Activated CD4-positive, alpha-beta memory T cell treated with anti-CD3 and anti-CD28 coated beads for 36 hours (primary cell): ENCODE measurements around the gene INSIG1. TPM values are rescaled to one million over a fixed set of nuclear protein-coding genes. Genes with fewer than 3 reads are reported as not detected.

ENCODE experiments used
- CTCF ChIA-PET: fragments of 350-600 bp; sonication (Branson Sonifier 250); formaldehyde crosslinking; loops from one replicate; lab custom pipeline; 2021; ENCODE audit warnings: antibody characterized with exemption, inconsistent platforms; lab: Charles Lee
- POLR2A ChIA-PET: fragments of 350-600 bp; sonication (Branson Sonifier 250); formaldehyde crosslinking; loops from one replicate; lab custom pipeline; 2021; ENCODE audit warnings: antibody characterized with exemption; lab: Charles Lee
- DNase-seq: peaks from one replicate; pipeline ENCODE4 v3.0.0-alpha.2; 2020
- H3K27ac Mint-ChIP-seq: one replicate; pipeline ENCODE4 v1.8.0; 2021; ENCODE audit warnings: mixed read lengths
- H3K27me3 Mint-ChIP-seq: one replicate; pipeline ENCODE4 v1.8.0; 2021; ENCODE audit warnings: mixed read lengths
- H3K36me3 Mint-ChIP-seq: one replicate; pipeline ENCODE4 v1.8.0; 2021; ENCODE audit warnings: mixed read lengths
- H3K4me1 Mint-ChIP-seq: one replicate; pipeline ENCODE4 v1.8.0; 2021; ENCODE audit warnings: low read depth, mixed read lengths
- H3K4me3 Mint-ChIP-seq: one replicate; pipeline ENCODE4 v1.8.0; 2021; ENCODE audit warnings: mild to moderate bottlenecking, mixed read lengths
- H3K9me3 Mint-ChIP-seq: one replicate; pipeline ENCODE4 v1.8.0; 2021; ENCODE audit warnings: mixed read lengths
- intact Hi-C: fragments of 100-400 bp; cut with micrococcal nuclease; formaldehyde crosslinking; loops from one replicate; pipeline ENCODE4 v1.15.1; 2023
- total RNA-seq, 2 experiments: library from RNA; stranded (reverse); gene quantifications; one replicate each; pipeline ENCODE4 v1.2.3, GENCODE V29; 2021

Gene INSIG1
- total RNA-seq, 2 experiments from 2014 or later = 94.9 to 96.9 TPM

DNA sequence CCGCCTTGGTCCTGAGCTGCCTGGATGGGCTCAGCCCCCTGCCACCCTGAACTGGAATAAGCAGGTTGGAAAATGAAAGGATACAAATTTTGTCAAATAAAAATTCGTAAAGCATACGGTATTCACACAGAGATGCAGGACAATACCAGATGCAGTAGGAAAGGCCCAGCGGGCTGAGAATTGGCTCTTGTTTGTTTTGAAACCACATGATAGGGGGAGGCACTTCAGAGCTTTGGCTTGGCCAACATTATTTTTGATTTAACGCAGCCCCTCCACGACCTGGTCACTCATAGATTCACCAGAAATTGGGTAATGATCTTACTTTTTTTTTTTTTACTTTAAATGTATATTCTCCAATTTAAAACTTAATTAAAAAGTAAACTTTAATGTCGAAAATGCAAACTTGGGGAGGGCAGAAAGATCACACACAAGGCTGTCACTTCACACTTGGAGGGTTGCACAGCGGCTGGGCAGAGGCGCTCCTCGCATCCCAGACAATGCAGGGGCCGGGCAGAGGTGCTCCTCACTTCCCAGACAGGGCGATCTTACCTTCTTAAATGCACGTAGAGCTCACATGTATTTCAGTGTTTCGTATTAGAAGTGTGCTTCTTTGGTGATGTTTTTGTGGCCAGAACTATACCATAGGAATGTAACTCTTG, 17.8 kb upstream of the INSIG1 start:
- no peak overlapping the region for H3K27ac Mint-ChIP-seq
- ChIA-PET POLR2A (interaction anchor here (0.8 kb wide), 1 partner anchor 18 kb away, joined by 4 read pairs; the partner anchor contains the start of gene INSIG1), CTCF (no interaction called here)
- H3K9me3 Mint-ChIP-seq = no peaks in the 10 kb centered on the region
- peaks cover 42% of the 10 kb centered on the region for H3K4me1 Mint-ChIP-seq
- H3K27me3 Mint-ChIP-seq = peaks cover 33% of the 10 kb centered on the region
- intact Hi-C loops = loop anchor here (5.0 kb wide), 2 partner anchors 43 to 62 kb away; no protein-coding TSS in a partner anchor
- DNase-seq = no peak
- H3K4me3 Mint-ChIP-seq = no peak overlapping the region
- no peaks in the 10 kb centered on the region for H3K36me3 Mint-ChIP-seq

- Mint-ChIP-seq H3K9me3 (no peaks in the 10 kb centered on the region), H3K36me3 (no peaks in the 10 kb centered on the region), H3K4me1 (peaks cover 45% of the 10 kb centered on the region), H3K27ac (no peak overlapping the region), H3K4me3 (no peak overlapping the region), H3K27me3 (peaks cover 31% of the 10 kb centered on the region)
- intact Hi-C loops = loop anchor here (5.0 kb wide), 1 partner anchor 62 kb away; no protein-coding TSS in a partner anchor
- DNase-seq = peak; percentile 50
- CTCF ChIA-PET = no interaction called here
- POLR2A ChIA-PET = interaction anchor here (0.8 kb wide), 1 partner anchor 17 kb away, joined by 4 read pairs; the partner anchor contains the start of gene INSIG1
Measured at GRCh38 chr7:155280446-155281397, 17.0 kb upstream of the INSIG1 start.

GRCh38 chr7:155281398-155281969, 16.2 kb upstream of the INSIG1 start:
- Mint-ChIP-seq H3K9me3 (no peaks in the 10 kb centered on the region), H3K4me1 (peaks cover 52% of the 10 kb centered on the region), H3K27ac (no peak overlapping the region), H3K27me3 (peaks cover 30% of the 10 kb centered on the region), H3K4me3 (no peak overlapping the region), H3K36me3 (no peaks in the 10 kb centered on the region)
- no peak for DNase-seq
- ChIA-PET POLR2A (no interaction called here), CTCF (interaction anchor here (1.4 kb wide), 2 partner anchors 64 to 354 kb away, joined by 4 to 5 read pairs; no protein-coding TSS in a partner anchor)
- intact Hi-C loops = loop anchor here (5.0 kb wide), 1 partner anchor 61 kb away; no protein-coding TSS in a partner anchor

DNA sequence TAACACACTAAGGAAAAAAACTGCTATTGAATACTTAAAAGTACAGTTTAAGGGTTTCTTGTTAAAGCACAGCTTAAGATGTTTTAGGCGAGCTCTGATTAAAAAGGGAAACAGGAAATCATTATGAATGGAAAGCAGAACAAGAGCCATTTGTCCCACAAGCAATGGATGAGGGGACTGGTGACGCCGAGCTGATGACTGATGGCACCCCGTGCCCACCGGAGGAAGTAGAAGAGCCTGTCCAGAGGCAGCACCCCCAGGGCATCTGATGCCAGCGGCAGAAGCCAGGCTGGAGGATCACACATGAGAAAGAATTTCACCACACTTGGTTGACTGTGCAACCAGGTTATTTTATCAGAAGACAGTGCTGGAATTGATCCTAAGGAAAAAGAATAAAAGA, 15.0 kb upstream of the INSIG1 start:
- POLR2A ChIA-PET = interaction anchor here (0.6 to 2.1 kb wide), 3 partner anchors 15 to 91 kb away, joined by 3 to 7 read pairs (median 6); partner anchors contain the start of gene INSIG1
- H3K4me1 Mint-ChIP-seq = peaks cover 53% of the 10 kb centered on the region
- H3K4me3 Mint-ChIP-seq = no peak overlapping the region

GRCh38 chr7:155283565-155284194, 14.0 kb upstream of the INSIG1 start:
- CTCF ChIA-PET = no interaction called here
- intact Hi-C loops = loop anchor here (1.0 to 5.0 kb wide), 4 partner anchors 14 to 78 kb away; partner anchors contain the start of gene INSIG1
- peaks cover 44% of the 10 kb centered on the region for H3K4me1 Mint-ChIP-seq

More for the DNA sequence above, 15.0 kb upstream of the INSIG1 start:
- H3K27ac Mint-ChIP-seq = no peak overlapping the region
- peaks cover 32% of the 10 kb centered on the region for H3K27me3 Mint-ChIP-seq
- DNase-seq = peak; percentile 36
- H3K36me3 Mint-ChIP-seq = no peaks in the 10 kb centered on the region
- CTCF ChIA-PET = interaction anchor here (1.1 to 1.4 kb wide), 3 partner anchors 62 to 355 kb away, joined by 3 to 5 read pairs (median 4); no protein-coding TSS in a partner anchor
- no peaks in the 10 kb centered on the region for H3K9me3 Mint-ChIP-seq
- intact Hi-C loops = loop anchor here (1.0 to 5.0 kb wide), 2 partner anchors 15 to 60 kb away; partner anchors contain the start of gene INSIG1

GRCh38 chr7:155284496-155285274, 13.0 kb upstream of the INSIG1 start:
- H3K9me3 Mint-ChIP-seq = no peaks in the 10 kb centered on the region

More at GRCh38 chr7:155283565-155284194, 14.0 kb upstream of the INSIG1 start:
- peak overlapping the region; percentile 58 for H3K27ac Mint-ChIP-seq
- POLR2A ChIA-PET = interaction anchor here (0.6 to 2.1 kb wide), 3 partner anchors 14 to 54 kb away, joined by 4 to 7 read pairs (median 6); partner anchors contain the start of gene INSIG1
- peak; percentile 61 for DNase-seq
- no peaks in the 10 kb centered on the region for H3K36me3 Mint-ChIP-seq
- H3K9me3 Mint-ChIP-seq = no peaks in the 10 kb centered on the region
- no peak overlapping the region for H3K4me3 Mint-ChIP-seq
- H3K27me3 Mint-ChIP-seq = peaks cover 24% of the 10 kb centered on the region

DNA sequence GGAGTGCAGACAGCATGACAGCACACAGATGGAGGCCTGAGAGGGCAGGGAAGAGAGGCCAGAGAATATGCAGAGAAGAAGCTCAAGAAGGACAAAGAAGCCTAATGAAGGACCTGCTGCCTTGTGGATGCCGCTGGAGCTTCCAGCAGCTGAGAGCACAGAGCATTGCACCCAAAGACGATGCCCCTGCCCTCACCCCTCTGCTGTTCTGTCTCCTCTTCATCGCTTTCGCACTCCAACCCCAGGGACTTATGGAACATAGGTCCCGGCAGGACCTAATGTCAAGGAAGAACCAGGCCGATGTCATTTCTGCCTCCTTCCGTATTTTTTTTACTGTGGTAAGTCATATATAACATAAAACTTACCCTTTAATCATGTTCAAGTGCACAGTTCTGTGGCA, 12.3 kb upstream of the INSIG1 start:
- no peak overlapping the region for H3K27ac Mint-ChIP-seq
- intact Hi-C loops = no loop called here
- CTCF ChIA-PET = interaction anchor here (1.1 to 1.4 kb wide), 2 partner anchors 11 to 60 kb away, joined by 3 to 4 read pairs; no protein-coding TSS in a partner anchor
- no peaks in the 10 kb centered on the region for H3K36me3 Mint-ChIP-seq
- no peaks in the 10 kb centered on the region for H3K9me3 Mint-ChIP-seq
- POLR2A ChIA-PET = interaction anchor here (1.0 kb wide), 1 partner anchor 13 kb away, joined by 3 read pairs; no protein-coding TSS in a partner anchor
- H3K4me3 Mint-ChIP-seq = no peak overlapping the region
- peaks cover 41% of the 10 kb centered on the region for H3K4me1 Mint-ChIP-seq
- peaks cover 16% of the 10 kb centered on the region for H3K27me3 Mint-ChIP-seq
- peak; percentile 3 for DNase-seq

More at GRCh38 chr7:155284496-155285274, 13.0 kb upstream of the INSIG1 start:
- H3K27me3 Mint-ChIP-seq = peaks cover 19% of the 10 kb centered on the region
- no peaks in the 10 kb centered on the region for H3K36me3 Mint-ChIP-seq
- POLR2A ChIA-PET = no interaction called here
- H3K27ac Mint-ChIP-seq = no peak overlapping the region
- intact Hi-C loops = loop anchor here (1.0 to 5.0 kb wide), 3 partner anchors 58 to 79 kb away; no protein-coding TSS in a partner anchor
- CTCF ChIA-PET = interaction anchor here (1.1 kb wide), 1 partner anchor 12 kb away, joined by 4 read pairs; no protein-coding TSS in a partner anchor
- peaks cover 44% of the 10 kb centered on the region for H3K4me1 Mint-ChIP-seq
- DNase-seq = no peak
- no peak overlapping the region for H3K4me3 Mint-ChIP-seq

GRCh38 chr7:155285833-155286232, 11.8 kb upstream of the INSIG1 start:
- ChIA-PET CTCF (interaction anchor here (1.1 to 1.4 kb wide), 2 partner anchors 11 to 59 kb away, joined by 3 to 4 read pairs; no protein-coding TSS in a partner anchor), POLR2A (interaction anchor here (1.0 kb wide), 1 partner anchor 13 kb away, joined by 3 read pairs; no protein-coding TSS in a partner anchor)
- Mint-ChIP-seq H3K27ac (no peak overlapping the region), H3K4me3 (no peak overlapping the region), H3K36me3 (no peaks in the 10 kb centered on the region), H3K4me1 (peaks cover 39% of the 10 kb centered on the region), H3K9me3 (no peaks in the 10 kb centered on the region), H3K27me3 (peaks cover 14% of the 10 kb centered on the region)
- DNase-seq = peak; percentile 20
- intact Hi-C loops = no loop called here

GRCh38 chr7:155286686-155287085, 11.0 kb upstream of the INSIG1 start:
- Mint-ChIP-seq H3K27ac (no peak overlapping the region), H3K27me3 (peaks cover 13% of the 10 kb centered on the region), H3K4me3 (no peak overlapping the region), H3K4me1 (peaks cover 46% of the 10 kb centered on the region), H3K36me3 (no peaks in the 10 kb centered on the region), H3K9me3 (no peaks in the 10 kb centered on the region)
- ChIA-PET CTCF (interaction anchor here (1.0 to 1.4 kb wide), 2 partner anchors 10 to 59 kb away, joined by 3 to 4 read pairs; no protein-coding TSS in a partner anchor), POLR2A (no interaction called here)
- peak; percentile 24 for DNase-seq
- intact Hi-C loops = no loop called here

- Mint-ChIP-seq H3K4me1 (peaks cover 48% of the 10 kb centered on the region), H3K36me3 (no peaks in the 10 kb centered on the region), H3K27ac (no peak overlapping the region), H3K27me3 (peaks cover 13% of the 10 kb centered on the region), H3K9me3 (no peaks in the 10 kb centered on the region), H3K4me3 (no peak overlapping the region)
- POLR2A ChIA-PET = no interaction called here
- no peak for DNase-seq
- intact Hi-C loops = no loop called here
- CTCF ChIA-PET = no interaction called here
Measured at GRCh38 chr7:155287284-155287935, 10.3 kb upstream of the INSIG1 start.
